Activated naive CD4-positive, alpha-beta T cell (primary cell): ENCODE data around the gene CDC16.

Source experiments
- DNase-seq, 4 experiments: peaks; one replicate each; lab custom pipeline; 2025; lab: John Stamatoyannopoulos, UW

Gene CDC16

DNA sequence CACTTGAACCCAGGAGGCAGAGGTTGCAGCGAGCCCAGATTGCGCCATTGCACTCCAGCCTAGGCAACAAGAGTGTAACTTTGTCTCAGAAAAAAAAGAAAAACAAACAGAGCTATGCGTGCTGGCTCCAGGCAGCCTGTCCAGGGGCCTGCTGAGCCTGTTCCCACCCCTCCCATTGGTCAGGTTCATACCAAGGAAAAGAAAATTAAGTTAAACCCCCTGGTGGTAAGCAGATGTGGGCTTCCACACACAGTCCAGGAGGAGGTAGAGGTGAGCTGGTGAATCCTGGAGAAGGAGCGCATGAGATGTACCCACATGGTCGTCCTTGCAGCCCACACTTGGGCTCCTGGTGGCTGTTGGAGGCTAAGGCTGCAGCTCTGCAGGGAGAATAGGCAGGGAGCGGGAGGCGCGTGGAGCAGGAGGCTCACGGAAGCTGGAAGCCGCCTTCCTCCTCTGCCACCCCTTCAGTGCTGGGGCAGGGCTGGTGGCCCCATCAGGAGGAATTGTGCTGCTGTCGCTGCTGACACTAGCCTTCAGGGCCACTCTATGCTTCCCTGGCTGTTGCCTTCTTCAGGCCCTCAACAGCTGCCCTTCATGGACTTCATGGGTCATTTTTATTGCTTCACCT lies 69.1 kb downstream of the CDC16 start:
- no peak for DNase-seq

GRCh38 chr13:114304346-114305034 lies 69.8 kb downstream of the CDC16 start:
- DNase-seq: no peak

GRCh38 chr13:114309086-114309485 lies 74.4 kb downstream of the CDC16 start:
- no peak for DNase-seq

DNA sequence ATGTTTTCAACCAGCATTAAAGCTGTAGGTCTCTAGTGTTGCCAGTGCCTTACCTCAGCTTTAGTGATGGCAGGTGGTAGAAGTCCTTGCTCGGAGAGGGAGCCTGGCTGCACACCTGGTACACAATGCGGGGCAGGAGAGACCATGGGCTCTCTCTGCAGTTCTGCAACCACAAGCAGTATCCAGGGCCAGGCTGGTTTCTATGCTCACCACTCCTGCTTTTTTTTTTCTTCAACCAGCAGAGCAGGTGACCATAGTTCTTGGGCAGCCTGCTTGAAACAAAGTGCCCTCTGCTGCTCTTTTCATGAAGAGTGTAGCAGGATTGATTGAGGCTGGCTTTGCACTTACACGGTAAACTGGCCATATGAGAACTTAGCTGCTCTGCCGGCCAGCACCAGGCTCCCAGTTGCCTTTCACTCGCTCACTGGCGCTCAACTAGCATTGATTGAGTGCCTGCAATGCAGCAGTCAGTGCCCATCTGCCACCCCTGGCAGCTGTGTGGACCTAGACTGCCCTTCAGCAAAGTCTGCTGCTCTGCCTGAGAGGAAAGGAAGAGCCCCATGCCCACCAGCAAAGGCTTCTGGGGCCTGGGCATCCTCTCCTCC lies 75.2 kb downstream of the CDC16 start:
- no peak for DNase-seq

DNA sequence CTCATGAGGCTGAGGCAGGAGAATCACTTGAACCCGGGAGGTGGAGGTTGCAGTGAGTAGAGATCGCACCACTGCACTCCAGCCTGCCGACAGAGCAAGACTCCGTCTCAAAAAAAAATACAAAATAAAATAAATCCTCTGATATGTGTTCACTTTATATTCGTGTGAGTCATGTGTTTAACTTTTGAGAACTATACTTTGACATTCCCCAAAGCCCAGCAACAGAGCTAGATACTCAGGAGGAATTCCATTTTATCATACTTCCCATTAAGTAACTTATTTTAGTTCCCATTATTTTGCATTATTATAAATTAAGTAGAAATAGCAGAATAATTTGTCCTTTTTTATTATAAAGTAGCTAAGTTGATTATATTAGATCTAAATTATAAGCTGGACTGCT lies 76.3 kb downstream of the CDC16 start:
- DNase-seq: no peak

GRCh38 chr13:114311387-114311786 lies 76.7 kb downstream of the CDC16 start:
- DNase-seq: no peak

DNA sequence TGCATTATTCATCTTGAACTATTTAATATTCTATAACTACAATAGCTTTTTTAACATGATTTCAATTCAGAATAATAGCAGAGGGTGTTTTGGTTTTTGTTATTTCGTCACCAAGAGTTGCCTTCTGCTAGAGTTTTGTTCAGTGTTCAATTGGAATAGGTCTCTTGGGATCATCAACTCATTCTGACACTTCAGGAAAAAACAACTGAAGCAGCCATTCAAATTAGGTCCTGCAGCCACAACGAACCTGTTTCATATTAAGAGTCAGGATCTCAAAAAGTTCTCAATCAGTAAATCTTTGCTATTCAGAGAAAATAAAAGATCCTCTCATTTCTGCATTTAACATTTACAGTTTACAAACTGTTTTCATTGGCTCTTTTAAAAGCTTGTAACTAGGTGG lies 77.2 kb downstream of the CDC16 start:
- DNase-seq: no peak

GRCh38 chr13:114313061-114313860 lies 78.6 kb downstream of the CDC16 start:
- DNase-seq: no peak

DNA sequence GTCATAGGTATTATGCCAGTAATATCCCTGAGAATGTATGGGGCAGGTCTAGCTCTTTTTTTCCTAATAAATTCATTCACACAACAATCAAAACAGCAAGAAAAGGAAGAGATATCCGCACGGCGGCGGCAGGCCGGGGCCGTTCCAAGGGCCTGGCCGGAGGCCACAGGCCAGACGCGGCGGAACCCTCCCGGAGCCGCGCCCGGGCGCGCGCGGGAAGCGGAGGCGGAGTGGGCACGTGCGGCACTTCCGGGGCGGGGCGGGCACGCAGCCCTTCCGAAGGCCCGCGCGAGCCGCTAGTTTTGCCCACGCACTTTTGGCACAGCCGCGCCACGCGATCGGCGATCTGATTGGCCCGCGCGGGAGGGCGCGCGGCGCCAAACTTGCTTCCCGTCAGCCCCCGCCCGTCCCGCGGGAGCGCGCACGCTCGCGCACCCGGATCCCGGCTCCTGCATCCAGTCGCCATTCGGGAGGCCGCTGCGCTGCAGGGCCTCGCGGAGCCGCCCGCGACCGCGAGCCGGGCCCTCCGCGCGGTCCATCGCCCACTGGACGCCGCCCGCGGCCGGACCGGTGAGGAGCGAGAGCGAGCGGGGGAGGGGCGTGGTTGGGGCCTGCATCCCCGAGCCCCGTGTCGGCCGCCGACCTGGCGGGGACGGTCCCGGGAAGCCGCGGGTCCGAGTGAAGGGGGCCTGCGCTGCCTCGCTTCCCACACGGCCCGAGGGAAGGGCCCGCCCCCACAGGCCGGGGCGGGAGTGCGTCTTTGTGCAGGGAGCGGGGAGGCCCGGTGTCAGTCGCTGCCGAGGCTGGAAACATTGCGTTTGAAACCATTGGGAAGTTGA lies 79.6 kb downstream of the CDC16 start, which contains the start of gene CHAMP1:
Gene CHAMP1 (plus strand): TSS at position 430 of the 839 bp plus-strand sequence. CDS start 9,340 bp downstream, outside the sequence.
- peak; percentile 64 to 85 (median 72) for DNase-seq

- DNase-seq: no peak
Measured at GRCh38 chr13:114315074-114315785, 80.5 kb downstream of the CDC16 start.

DNA sequence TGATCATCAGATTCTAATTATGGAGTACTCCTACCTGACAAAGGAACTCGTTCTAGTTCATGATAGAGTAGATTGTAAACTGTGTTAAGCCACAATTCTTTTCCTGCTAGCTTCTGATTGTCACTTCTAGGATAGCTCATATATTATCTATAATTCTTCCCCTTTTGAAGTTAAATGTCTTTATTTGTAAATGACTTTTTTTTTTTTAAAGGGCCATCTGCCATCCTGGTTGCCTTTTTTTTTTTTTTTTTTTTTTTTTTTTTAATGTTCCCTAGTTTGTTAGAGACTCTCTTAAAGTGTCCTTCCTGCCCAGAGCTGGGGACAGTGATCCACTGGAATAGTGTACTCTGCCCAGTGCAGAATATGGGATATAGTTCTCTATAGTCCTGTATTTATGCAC lies 83.9 kb downstream of the CDC16 start:
- no peak for DNase-seq

DNA sequence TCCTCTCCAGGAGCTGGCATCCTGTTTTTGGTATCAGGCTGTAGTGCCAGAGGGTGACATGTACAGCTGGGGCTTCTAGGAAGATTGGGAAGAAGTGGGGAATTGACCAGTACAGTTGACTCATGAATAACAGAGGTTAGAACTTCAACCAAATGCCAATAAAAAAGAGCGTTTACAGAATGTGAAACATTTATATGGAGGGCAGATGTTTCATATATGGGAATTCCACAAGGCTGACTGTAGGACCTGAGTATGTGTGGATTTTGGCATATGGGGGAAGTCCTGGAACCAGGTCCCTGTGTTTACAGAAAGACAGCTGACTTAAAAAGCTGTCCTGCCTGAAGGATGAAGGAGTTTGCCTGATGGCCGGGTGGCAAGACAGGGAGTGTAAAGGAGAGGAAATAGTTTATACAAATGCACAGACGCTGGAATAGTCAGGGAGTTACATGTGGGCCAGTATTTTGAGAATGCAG lies 84.8 kb downstream of the CDC16 start:
- no peak for DNase-seq

DNA sequence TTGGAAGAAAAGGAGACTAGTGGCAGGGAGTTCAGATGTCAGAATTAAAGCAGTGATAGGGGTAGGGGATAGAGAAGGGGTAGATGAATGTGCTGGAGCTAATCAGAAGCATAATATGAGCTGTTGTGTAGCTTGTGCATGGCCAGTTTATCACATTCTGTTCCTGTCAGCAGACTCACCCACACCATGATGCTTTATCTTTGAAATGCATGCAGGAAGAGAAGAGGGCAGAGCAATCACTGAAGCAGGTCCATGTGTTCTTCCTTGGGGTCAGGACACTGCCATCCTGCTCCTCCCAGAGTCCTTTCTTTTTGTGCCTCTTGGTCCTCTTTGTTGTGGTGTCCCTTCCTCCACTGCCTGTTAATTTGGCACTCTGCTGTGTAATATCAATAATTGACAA lies 85.4 kb downstream of the CDC16 start:
- DNase-seq: no peak

DNA sequence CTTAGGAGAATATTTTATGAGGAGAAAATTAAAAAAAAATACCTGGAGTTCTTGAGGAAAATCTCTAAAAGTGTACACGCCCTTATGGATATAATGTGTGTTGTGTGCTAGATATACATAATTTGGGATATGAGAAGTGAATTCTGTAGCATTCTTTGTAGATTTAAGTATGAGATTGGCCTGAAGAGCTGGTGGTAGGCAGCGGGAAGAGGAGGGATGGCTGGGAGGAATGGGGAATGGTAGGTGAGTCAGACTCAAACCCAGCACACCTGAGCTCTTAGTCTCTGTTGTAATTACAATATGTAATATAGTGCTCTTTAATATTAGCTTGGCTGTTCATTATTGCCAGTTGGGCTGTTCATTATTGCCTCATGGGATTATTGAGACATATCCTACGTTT lies 86.6 kb downstream of the CDC16 start:
- DNase-seq: no peak
